Measurements from ENCODE around the gene RBL2. TPM values are rescaled to one million over a fixed set of nuclear protein-coding genes. Genes with fewer than 3 reads are reported as not detected.

RBL2 gene
- total and polyA plus RNA-seq, 11 donors = 16.7 to 50.1 (median 36.6) TPM

GRCh38 chr16:53458635-53459034, 24.4 kb downstream of the RBL2 start:
- Histone ChIP-seq H3K27ac (peak overlapping the region in 1 of 12 donors; percentile 58), H3K4me3 (no peak overlapping the region), H3K36me3 (peaks cover 0 to 100% (median 96%) of the 10 kb centered on the region in 9 donors), H3K9me3 (no peaks in the 10 kb centered on the region), H3K27me3 (no peaks in the 10 kb centered on the region), H3K4me1 (peaks cover 0 to 23% (median 0%) of the 10 kb centered on the region in 12 donors)
- no peak for DNase-seq
- TF ChIP-seq POLR2A (IDR thresholded peaks at IDR 0.05) (no peak), CTCF (IDR thresholded peaks at IDR 0.05) (no peak)
- WGBS, 4 donors = 87 to 93% (median 88%) methylated on average over 8 of the region's 8 CpGs
- ATAC-seq = no peak
- intact Hi-C loops (cut with DNase I) = loop anchor here in 2 of 10 donors (10.0 kb wide), 2 partner anchors 134 to 144 kb away; no protein-coding TSS in a partner anchor

GRCh38 chr16:53465606-53466280, 31.5 kb downstream of the RBL2 start:
- Histone ChIP-seq H3K4me1 (peaks cover 0 to 10% (median 0%) of the 10 kb centered on the region in 12 donors), H3K4me3 (no peak overlapping the region), H3K36me3 (peaks cover 0 to 100% (median 98%) of the 10 kb centered on the region in 9 donors), H3K27me3 (no peaks in the 10 kb centered on the region), H3K27ac (no peak overlapping the region), H3K9me3 (no peaks in the 10 kb centered on the region)
- intact Hi-C loops (cut with DNase I) = no loop called here
- TF ChIP-seq POLR2A (IDR thresholded peaks at IDR 0.05) (no peak), CTCF (IDR thresholded peaks at IDR 0.05) (no peak)
- DNase-seq (no peak), ATAC-seq (peak in 1 of 4 donors; percentile 26)
- WGBS, 4 donors = 57 to 71% (median 65%) methylated on average over 6 of the region's 6 CpGs

GRCh38 chr16:53476867-53477266, 42.6 kb downstream of the RBL2 start:
- H3K27ac ChIP-seq = no peak overlapping the region
- H3K9me3 ChIP-seq = no peaks in the 10 kb centered on the region
- 91 to 95% (median 92%) methylated on average over 2 of the region's 2 CpGs for WGBS, 4 donors
- H3K4me1 ChIP-seq = peaks cover 0 to 5% (median 0%) of the 10 kb centered on the region in 12 donors
- no peak overlapping the region for H3K4me3 ChIP-seq
- peaks cover 0 to 99% (median 71%) of the 10 kb centered on the region in 9 donors for H3K36me3 ChIP-seq
- H3K27me3 ChIP-seq = no peaks in the 10 kb centered on the region
- ATAC-seq (no peak), DNase-seq (no peak)
- intact Hi-C loops (cut with DNase I) = no loop called here
- TF ChIP-seq POLR2A (IDR thresholded peaks at IDR 0.05) = no peak

- Histone ChIP-seq H3K36me3 (peaks cover 0 to 99% (median 71%) of the 10 kb centered on the region in 9 donors), H3K27me3 (no peaks in the 10 kb centered on the region), H3K4me3 (no peak overlapping the region), H3K4me1 (peaks cover 0 to 5% (median 0%) of the 10 kb centered on the region in 12 donors), H3K9me3 (no peaks in the 10 kb centered on the region), H3K27ac (no peak overlapping the region)
- TF ChIP-seq CTCF (IDR thresholded peaks at IDR 0.05) (no peak), POLR2A (IDR thresholded peaks at IDR 0.05) (no peak)
- WGBS, 4 donors = 93 to 98% (median 96%) methylated on average over 5 of the region's 5 CpGs
- intact Hi-C loops (cut with DNase I) = no loop called here
- ATAC-seq (no peak), DNase-seq (no peak)
Observed at GRCh38 chr16:53478965-53479364, 44.7 kb downstream of the RBL2 start.
